GM12878 (cell line): ENCODE measurements around the gene MTFR2. TPM values are rescaled to one million over a fixed set of nuclear protein-coding genes. Genes with fewer than 3 reads are reported as not detected.

ENCODE experiments used
- ATAC-seq: fragments of 200-7000 bp; cut with Tn5 transposase; 3 replicates; pipeline ENCODE4 v1.9.1; 2020; ENCODE audit warnings: mild to moderate bottlenecking, moderate library complexity
- BruUV-seq: library from RNA; stranded (reverse); fragments of 400-500 nt; replicated peaks from 2 replicates; lab custom pipeline; 2021; lab: Mats Ljungman, UMichigan
- CTCF ChIA-PET: fragments of 300-600 bp; sonication (Branson Sonifier 250); formaldehyde crosslinking; extraction: SDS; loops from one replicate; lab custom pipeline; 2021; ENCODE audit warnings: inconsistent platforms; lab: Yijun Ruan, JAX
- POLR2A ChIA-PET: fragments of 350-600 bp; formaldehyde crosslinking; extraction: SDS; loops from one replicate; lab custom pipeline; 2021; ENCODE audit warnings: inconsistent platforms; lab: Charles Lee
- RAD21 ChIA-PET: fragments of 300-600 bp; sonication (Branson Sonifier 250); formaldehyde crosslinking; loops from one replicate; lab custom pipeline; 2023; ENCODE audit warnings: antibody characterized with exemption; ENCODE audit not compliant: unreplicated experiment; lab: Charles Lee
- SMC1A ChIA-PET: fragments of 300-600 bp; sonication (Branson Sonifier 250); formaldehyde crosslinking; loops from one replicate; lab custom pipeline; 2023; ENCODE audit not compliant: unreplicated experiment, uncharacterized antibody; lab: Charles Lee
- DNase-seq: peaks from one replicate; pipeline ENCODE4 v3.0.0-alpha.2; 2011; ENCODE audit warnings: low read depth, low spot score
- FAIRE-seq: peaks from 3 replicates; lab custom pipeline; 2011; peaks lifted over from hg19 to GRCh38; lab: Jason Lieb, UNC
- H2AFZ ChIP-seq: 2 replicates; pipeline ENCODE4 v1.6.0; 2011; ENCODE audit warnings: low read depth, low read length, control low read depth; ENCODE audit not compliant: control insufficient read depth
- H3K27ac ChIP-seq: 2 replicates; pipeline ENCODE4 v1.5.1; 2011; ENCODE audit warnings: control low read depth; ENCODE audit not compliant: control insufficient read depth, insufficient read depth
- H3K27me3 ChIP-seq, 2 experiments: replicated peaks in 1 of 2; 2 replicates each; pipeline versions ENCODE4 v1.6.0 to v1.6.1; 2011; ENCODE audit warnings: low read length in 1 of 2; ENCODE audit not compliant: control insufficient read depth in 2 of 2, insufficient read depth in 2 of 2
- H3K36me3 ChIP-seq, 2 experiments: 2 replicates each; pipeline ENCODE4 v1.5.1; 2011; ENCODE audit warnings: low read length in 1 of 2; ENCODE audit not compliant: control insufficient read depth in 2 of 2, insufficient read depth in 2 of 2
- H3K4me1 ChIP-seq: 2 replicates; pipeline ENCODE4 v1.6.1; 2011; ENCODE audit warnings: mild to moderate bottlenecking, low read length, moderate library complexity, mixed read lengths; ENCODE audit not compliant: control insufficient read depth, insufficient read depth
- H3K4me2 ChIP-seq: 2 replicates; pipeline ENCODE4 v1.6.0; 2011; ENCODE audit warnings: control low read depth; ENCODE audit not compliant: control insufficient read depth, insufficient read depth
- H3K4me3 ChIP-seq: fragments of 200-600 bp; sonication (generic); 2 replicates; pipeline ENCODE4 v1.5.1; 2016
- H3K79me2 ChIP-seq: 2 replicates; pipeline ENCODE4 v1.6.0; 2011; ENCODE audit warnings: low read length; ENCODE audit not compliant: control insufficient read depth, insufficient read depth
- H3K9ac ChIP-seq: 2 replicates; pipeline ENCODE4 v1.8.0; 2011; ENCODE audit warnings: low read length, control low read depth, mixed read lengths; ENCODE audit not compliant: control insufficient read depth, insufficient read depth
- H3K9me3 ChIP-seq: replicated peaks from 3 replicates; pipeline ENCODE4 v1.5.1; 2011; ENCODE audit warnings: mild to moderate bottlenecking, low read length; ENCODE audit not compliant: control insufficient read depth, insufficient read depth
- H4K20me1 ChIP-seq: 2 replicates; pipeline ENCODE4 v1.6.0; 2011; ENCODE audit not compliant: control insufficient read depth, insufficient read depth
- ATF7 ChIP-seq: fragments of 450-650 bp; IDR thresholded peaks from 2 replicates; pipeline ENCODE4 v1.6.1; 2016; ENCODE audit warnings: low read depth, mild to moderate bottlenecking
- CEBPB ChIP-seq, 2 experiments: fragments of 150-350 bp in 1 of 2; IDR thresholded peaks; 2 replicates each; pipeline ENCODE4 v1.6.1; 2012 to 2014; ENCODE audit warnings: low read depth in 2 of 2, low read length in 2 of 2, borderline replicate concordance in 1 of 2, inconsistent platforms in 1 of 2
- ETV6 ChIP-seq, 2 experiments: fragments of 450-650 bp in 1 of 2; IDR thresholded peaks in 1 of 2; conservative IDR thresholded peaks in 1 of 2; 2 replicates each; pipeline ENCODE4 v1.6.1; 2014; ENCODE audit warnings: antibody characterized with exemption in 1 of 2, borderline replicate concordance in 1 of 2, low read depth in 1 of 2, mild to moderate bottlenecking in 1 of 2, moderate library complexity in 1 of 2
- KAT2A ChIP-seq: conservative IDR thresholded peaks from 2 replicates; pipeline ENCODE4 v1.6.1; 2011; ENCODE audit warnings: low read depth, low read length; ENCODE audit not compliant: control insufficient read depth
- MYB ChIP-seq: fragments of 150-350 bp; IDR thresholded peaks from 2 replicates; pipeline ENCODE4 v1.6.1; 2014; ENCODE audit warnings: mild to moderate bottlenecking, low read depth, low read length, borderline replicate concordance
- MYC ChIP-seq: IDR thresholded peaks from 2 replicates; pipeline ENCODE4 v1.6.1; 2011; ENCODE audit warnings: mild to moderate bottlenecking, low read length, moderate library complexity, inconsistent platforms; ENCODE audit not compliant: insufficient read depth, insufficient replicate concordance, insufficient read length, severe bottlenecking
- PAX5 ChIP-seq: IDR thresholded peaks from 2 replicates; pipeline ENCODE4 v1.6.1; 2011; ENCODE audit warnings: low read depth, low read length, borderline replicate concordance
- PAX8 ChIP-seq: fragments of 450-650 bp; IDR thresholded peaks from 2 replicates; pipeline ENCODE4 v1.6.1; 2017; ENCODE audit warnings: mild to moderate bottlenecking, moderate library complexity
- SPI1 ChIP-seq: IDR thresholded peaks from 2 replicates; pipeline ENCODE4 v1.6.1; 2011; ENCODE audit warnings: low read depth, mild to moderate bottlenecking, low read length, moderate library complexity, borderline replicate concordance; ENCODE audit not compliant: insufficient read depth
- SREBF1 ChIP-seq: IDR thresholded peaks from 2 replicates; pipeline ENCODE4 v1.6.1; 2012; ENCODE audit warnings: mild to moderate bottlenecking, low read length
- SUPT20H ChIP-seq: IDR thresholded peaks from 2 replicates; pipeline ENCODE4 v1.6.1; 2011; ENCODE audit warnings: low read depth, mild to moderate bottlenecking, low read length, moderate library complexity, borderline replicate concordance; ENCODE audit not compliant: control insufficient read depth
- SUZ12 ChIP-seq: fragments of 200-600 bp; sonication (generic); IDR thresholded peaks from one replicate; pipeline ENCODE4 v1.6.1; 2018; ENCODE audit warnings: antibody characterized with exemption, mild to moderate bottlenecking; ENCODE audit not compliant: unreplicated experiment
- TCF12 ChIP-seq: IDR thresholded peaks from 2 replicates; pipeline ENCODE4 v1.6.1; 2011; ENCODE audit warnings: low read depth, mild to moderate bottlenecking, low read length
- ZNF207 ChIP-seq: fragments of 450-650 bp; IDR thresholded peaks from 2 replicates; pipeline ENCODE4 v1.6.1; 2014; ENCODE audit warnings: antibody characterized with exemption, mild to moderate bottlenecking, borderline replicate concordance
- ZNF622 ChIP-seq: fragments of 450-650 bp; IDR thresholded peaks from 2 replicates; pipeline ENCODE4 v1.6.1; 2017; ENCODE audit warnings: mild to moderate bottlenecking, inconsistent platforms
- WGBS: methylation state at CpG from one replicate; pipeline ENCODE4 v1.1.6; 2016; ENCODE audit warnings: low lambda C conversion rate; ENCODE audit not compliant: insufficient replicate concordance, insufficient coverage; ENCODE audit errors: missing lambda C conversion rate; 5-methylcytosine and 5-hydroxymethylcytosine counted together
- in situ Hi-C: fragments of 300-500 bp; cut with MboI; formaldehyde crosslinking; loops from 9 replicates; pipeline ENCODE4 v1.14.3; 2018; ENCODE audit warnings: mixed read lengths
- intact Hi-C: fragments of 100-400 bp; cut with micrococcal nuclease; formaldehyde crosslinking; loops from one replicate; pipeline ENCODE4 v1.14.2; 2022; ENCODE audit not compliant: unreplicated experiment
- polyA plus RNA-seq, 11 experiments: library from polyadenylated mRNA; depleted of rRNA in 4 of 11; unstranded in 6 of 11; stranded (reverse) in 5 of 11; fragments of >200 nt; fragmentation: Nextera tagmentation in 4 of 11; fragmentation: Illumina TruSeq in 1 of 11; extraction: Ambion mirVana in 4 of 11; extraction: Trizol in 1 of 11; gene quantifications; 1 replicate in 1 of 11; 2 replicates in 10 of 11; pipeline versions ENCODE4 v1.2.1 to v1.2.3, GENCODE V29; 2011 to 2016; ENCODE audit warnings: inconsistent platforms in 2 of 11, missing spikeins in 2 of 11, low read depth in 1 of 11
- total RNA-seq, 4 experiments: library from RNA; depleted of rRNA in 3 of 4; stranded (reverse); fragments of >200 nt in 3 of 4; fragmentation: Illumina TruSeq in 1 of 4; extraction: Trizol in 1 of 4; gene quantifications; 2 replicates each; pipeline versions ENCODE4 v1.2.1 to v1.2.3, GENCODE V29; 2013 to 2021
- TF ChIP-seq, protein P1 (sequence below): fragments of 450-650 bp; IDR thresholded peaks from 2 replicates; pipeline ENCODE4 v1.6.1; 2018; ENCODE audit warnings: mild to moderate bottlenecking, low read depth, moderate library complexity; ENCODE audit not compliant: partially characterized antibody
- TF ChIP-seq, protein P2 (sequence below): IDR thresholded peaks from 2 replicates; pipeline ENCODE4 v1.6.1; 2012; ENCODE audit warnings: low read length, inconsistent platforms

The MTFR2 gene
- total and polyA plus RNA-seq, 10 of the 15 experiments (the other 5 are each of a cell fraction or from before 2014, with no cell fraction given): 7.3 to 33.5 (median 25.3) TPM

DNA sequence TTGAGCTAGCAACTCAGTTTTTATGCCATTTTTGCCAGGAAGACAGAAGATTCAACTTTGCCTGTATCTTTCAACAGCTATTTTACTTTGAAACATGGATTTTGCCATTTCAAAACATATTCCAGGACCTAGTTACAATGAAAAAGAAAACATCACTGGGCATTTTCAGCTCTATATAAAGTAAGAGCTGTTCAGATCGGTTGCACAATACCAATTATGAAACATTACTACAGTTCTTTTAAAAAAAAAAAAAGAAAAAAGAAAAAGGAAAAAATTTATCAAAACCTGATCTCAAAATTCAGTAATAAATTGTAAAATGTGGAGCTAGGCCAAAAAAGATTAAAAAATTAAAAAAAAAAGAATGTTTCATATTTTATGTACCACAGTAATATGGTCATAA, 24.0 kb upstream of the MTFR2 start (continued):
- TF ChIP-seq, protein P1, sequence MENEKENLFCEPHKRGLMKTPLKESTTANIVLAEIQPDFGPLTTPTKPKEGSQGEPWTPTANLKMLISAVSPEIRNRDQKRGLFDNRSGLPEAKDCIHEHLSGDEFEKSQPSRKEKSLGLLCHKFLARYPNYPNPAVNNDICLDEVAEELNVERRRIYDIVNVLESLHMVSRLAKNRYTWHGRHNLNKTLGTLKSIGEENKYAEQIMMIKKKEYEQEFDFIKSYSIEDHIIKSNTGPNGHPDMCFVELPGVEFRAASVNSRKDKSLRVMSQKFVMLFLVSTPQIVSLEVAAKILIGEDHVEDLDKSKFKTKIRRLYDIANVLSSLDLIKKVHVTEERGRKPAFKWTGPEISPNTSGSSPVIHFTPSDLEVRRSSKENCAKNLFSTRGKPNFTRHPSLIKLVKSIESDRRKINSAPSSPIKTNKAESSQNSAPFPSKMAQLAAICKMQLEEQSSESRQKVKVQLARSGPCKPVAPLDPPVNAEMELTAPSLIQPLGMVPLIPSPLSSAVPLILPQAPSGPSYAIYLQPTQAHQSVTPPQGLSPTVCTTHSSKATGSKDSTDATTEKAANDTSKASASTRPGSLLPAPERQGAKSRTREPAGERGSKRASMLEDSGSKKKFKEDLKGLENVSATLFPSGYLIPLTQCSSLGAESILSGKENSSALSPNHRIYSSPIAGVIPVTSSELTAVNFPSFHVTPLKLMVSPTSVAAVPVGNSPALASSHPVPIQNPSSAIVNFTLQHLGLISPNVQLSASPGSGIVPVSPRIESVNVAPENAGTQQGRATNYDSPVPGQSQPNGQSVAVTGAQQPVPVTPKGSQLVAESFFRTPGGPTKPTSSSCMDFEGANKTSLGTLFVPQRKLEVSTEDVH: no peak
- TF ChIP-seq CEBPB (IDR thresholded peaks at IDR 0.05; ENCODE audit: borderline replicate concordance in 1 of 2, low read depth in 2 of 2, low read length in 2 of 2): no peak

DNA sequence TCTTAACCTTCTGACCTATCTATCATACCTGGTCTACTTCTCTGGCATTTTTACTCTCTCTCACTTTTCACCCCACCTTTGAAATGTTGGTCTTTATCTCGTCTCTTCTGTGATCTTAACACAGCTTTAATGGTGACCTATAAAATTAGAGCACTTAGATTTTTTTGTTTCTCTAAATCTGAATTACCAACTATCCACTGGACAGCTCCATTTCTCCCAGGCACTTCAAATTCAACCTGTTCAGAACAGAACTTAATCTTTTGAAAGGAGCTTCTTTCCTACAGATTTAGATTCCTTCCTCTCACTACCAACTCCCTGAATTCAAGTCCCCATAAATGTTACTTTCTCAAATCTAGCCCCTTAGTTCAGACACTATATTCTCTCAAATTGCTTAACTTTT, 15.0 kb upstream of the MTFR2 start:
- ChIA-PET SMC1A (interaction anchor here (0.9 kb wide), 1 partner anchor 15 kb away, joined by 3 read pairs; the partner anchor contains the start of gene MTFR2), POLR2A (no interaction called here), CTCF (interaction anchor here (0.9 kb wide), 1 partner anchor 38 kb away, joined by 3 read pairs; no protein-coding TSS in a partner anchor), RAD21 (no interaction called here)
- no peak for FAIRE-seq
- in situ Hi-C loops: no loop called here
- Histone ChIP-seq H3K79me2 (peaks cover 6% of the 10 kb centered on the region), H3K4me3 (no peak overlapping the region), H4K20me1 (no peaks in the 10 kb centered on the region; the same call in 1 of the 2 replicates), H2AFZ (no peak overlapping the region), H3K4me2 (no peak overlapping the region), H3K9me3 (no peaks in the 10 kb centered on the region), H3K36me3 (peaks cover 0 to 36% of the 10 kb centered on the region in 2 experiments), H3K27ac (no peak overlapping the region), H3K9ac (no peak overlapping the region), H3K27me3 (no peaks in the 10 kb centered on the region), H3K4me1 (no peaks in the 10 kb centered on the region)
- no peak for DNase-seq
- 100% methylated on average over 1 of the region's 1 CpG for WGBS
- intact Hi-C loops: no loop called here
- ATAC-seq: no peak
- BruUV-seq: no TSS peak
- TF ChIP-seq SREBF1: no peak
- TF ChIP-seq ZNF622: no peak
- TF ChIP-seq TCF12: no peak
- no peak for TF ChIP-seq PAX8
- TF ChIP-seq SUPT20H: no peak
- TF ChIP-seq SUZ12: no peak
- TF ChIP-seq SPI1: no peak
- no peak for TF ChIP-seq MYB
- no peak for TF ChIP-seq ATF7
- TF ChIP-seq ZNF207: no peak
- no peak for TF ChIP-seq PAX5
- no peak for TF ChIP-seq ETV6 (conservative IDR thresholded peaks at IDR 0.05 in 1 of 2, IDR thresholded peaks at IDR 0.05 in 1 of 2; ENCODE audit: borderline replicate concordance in 1 of 2, low read depth in 1 of 2)
- TF ChIP-seq, protein P2, sequence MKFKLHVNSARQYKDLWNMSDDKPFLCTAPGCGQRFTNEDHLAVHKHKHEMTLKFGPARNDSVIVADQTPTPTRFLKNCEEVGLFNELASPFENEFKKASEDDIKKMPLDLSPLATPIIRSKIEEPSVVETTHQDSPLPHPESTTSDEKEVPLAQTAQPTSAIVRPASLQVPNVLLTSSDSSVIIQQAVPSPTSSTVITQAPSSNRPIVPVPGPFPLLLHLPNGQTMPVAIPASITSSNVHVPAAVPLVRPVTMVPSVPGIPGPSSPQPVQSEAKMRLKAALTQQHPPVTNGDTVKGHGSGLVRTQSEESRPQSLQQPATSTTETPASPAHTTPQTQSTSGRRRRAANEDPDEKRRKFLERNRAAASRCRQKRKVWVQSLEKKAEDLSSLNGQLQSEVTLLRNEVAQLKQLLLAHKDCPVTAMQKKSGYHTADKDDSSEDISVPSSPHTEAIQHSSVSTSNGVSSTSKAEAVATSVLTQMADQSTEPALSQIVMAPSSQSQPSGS: no peak
- TF ChIP-seq MYC: no peak
- TF ChIP-seq KAT2A: no peak
